HG02571 (cell line): ENCODE data around the gene FIP1L1.
A peak's percentile ranks its signal among the peaks of the same experiment; 100 is the strongest.
"Not testable (repeated sequence)": the region's sequence is repeated elsewhere in the genome, so short reads cannot be mapped to it uniquely, and the experiment has no call there.

ENCODE experiments used
- ATAC-seq: cut with Tn5 transposase; IDR thresholded peaks from one replicate; pipeline ENCODE4 v1.9.1; 2021; ENCODE audit warnings: mild to moderate bottlenecking, moderate library complexity; ENCODE audit not compliant: unreplicated experiment

FIP1L1 gene

DNA sequence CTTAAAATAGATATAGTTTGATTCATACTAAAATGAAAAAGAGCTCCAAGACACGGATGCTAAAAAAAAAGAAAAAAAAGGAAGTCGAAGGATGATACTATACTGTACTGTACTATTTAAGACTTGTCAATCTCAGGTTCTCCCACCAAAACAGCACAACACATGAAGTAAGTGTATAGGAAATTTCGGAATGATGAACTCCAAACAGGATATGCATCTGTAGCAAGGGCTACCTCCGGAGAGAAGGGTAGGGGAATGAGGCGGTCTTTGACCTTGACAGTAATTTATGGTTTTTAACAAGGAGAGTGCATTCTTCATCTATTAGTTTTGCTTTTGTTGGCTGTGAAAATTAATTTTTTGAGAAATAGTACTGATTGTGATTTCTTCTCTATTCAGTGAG lies 541 bp upstream of the FIP1L1 start:
- no peak for ATAC-seq

DNA sequence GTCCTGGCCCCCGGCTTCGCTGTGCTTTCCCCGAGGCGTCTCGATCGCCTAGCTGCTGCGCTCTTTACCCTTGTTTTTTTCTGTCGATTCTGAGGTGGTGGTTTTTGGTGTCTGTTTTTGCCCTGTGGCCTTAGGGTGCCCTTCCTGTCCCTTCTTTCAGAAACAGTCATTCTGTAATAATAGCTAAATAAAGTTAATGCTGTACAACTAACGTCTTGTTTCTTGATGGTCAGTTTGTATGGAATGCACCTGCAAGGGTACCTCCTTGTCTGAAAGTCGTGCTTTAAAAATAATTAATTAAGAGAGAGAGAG lies 686 bp downstream of the FIP1L1 start:
- ATAC-seq: peak; percentile 25

DNA sequence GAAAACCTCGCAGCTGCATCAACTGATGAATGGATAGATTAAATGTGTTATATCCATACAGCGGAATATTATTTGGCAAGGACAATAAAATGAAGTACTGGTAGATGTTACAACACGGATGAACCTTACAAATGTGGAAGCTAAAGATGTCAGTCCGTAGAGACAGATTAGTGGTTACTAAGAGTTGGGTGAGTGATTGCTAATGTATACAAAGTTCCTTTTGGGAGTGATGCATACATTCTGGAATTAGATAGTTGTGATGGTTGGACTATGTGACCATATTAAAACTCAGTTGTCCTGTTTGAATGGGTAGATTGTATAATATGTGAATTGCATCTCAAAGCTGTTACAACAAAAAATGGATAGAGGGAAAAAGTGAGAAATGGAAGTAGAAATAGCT lies 2.8 kb downstream of the FIP1L1 start:
- ATAC-seq: no peak

DNA sequence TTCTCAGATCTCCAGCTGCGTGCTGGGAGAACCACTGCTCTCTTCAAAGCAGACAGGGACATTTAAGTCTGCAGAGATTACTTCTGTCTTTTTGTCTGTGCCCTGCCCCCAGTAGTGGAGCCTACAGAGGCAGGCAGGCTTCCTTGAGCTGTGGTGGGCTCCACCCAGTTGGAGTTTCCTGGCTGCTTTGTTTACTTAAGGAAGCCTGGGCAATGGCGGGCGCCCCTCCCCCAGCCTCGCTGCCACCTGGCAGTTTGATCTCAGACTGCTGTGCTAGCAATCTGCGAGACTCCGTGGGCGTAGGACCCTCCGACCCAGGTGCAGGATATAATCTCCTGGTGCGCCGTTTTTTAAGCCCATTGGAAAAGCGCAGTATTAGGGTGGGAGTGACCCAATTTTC lies 32.0 kb downstream of the FIP1L1 start:
- ATAC-seq: not testable (repeated sequence)

DNA sequence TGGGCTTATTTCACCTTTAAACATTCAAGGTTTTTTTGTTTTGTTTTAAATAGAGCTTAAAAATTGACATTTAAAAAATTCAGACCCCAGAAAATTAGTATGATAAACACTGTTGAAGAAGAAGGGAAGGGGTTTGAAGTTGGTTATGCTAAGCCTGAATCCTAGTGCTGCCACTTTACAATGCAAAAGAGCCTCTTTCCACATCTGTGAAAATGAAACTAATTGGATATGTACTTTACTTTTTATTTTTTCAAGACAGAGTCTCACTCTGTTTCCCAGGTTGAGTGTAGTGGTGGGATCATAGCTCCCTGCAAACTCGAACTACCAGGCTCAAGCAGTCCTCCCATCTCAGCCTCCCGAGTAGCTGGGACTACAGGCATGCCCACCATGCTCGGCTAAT lies 41.8 kb downstream of the FIP1L1 start:
- ATAC-seq: no peak

DNA sequence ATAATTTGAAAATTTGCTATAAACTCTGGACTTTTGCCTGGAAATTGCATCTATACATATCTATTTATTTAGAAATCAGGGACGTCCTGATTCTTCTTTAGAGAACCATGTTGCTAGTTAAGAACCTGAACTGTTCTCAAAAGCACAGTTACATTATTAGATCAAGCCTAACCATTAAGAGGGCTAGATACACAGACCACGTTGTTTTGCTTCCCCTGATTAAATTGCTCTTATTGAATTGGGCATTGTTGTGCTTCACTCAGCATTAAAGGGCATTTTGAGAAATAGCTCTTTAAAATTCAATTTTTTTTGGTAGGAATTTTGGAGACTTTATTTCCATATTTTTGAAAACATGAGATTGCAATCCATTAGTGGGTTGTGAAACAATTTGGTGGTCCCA lies 44.4 kb downstream of the FIP1L1 start:
- no peak for ATAC-seq

DNA sequence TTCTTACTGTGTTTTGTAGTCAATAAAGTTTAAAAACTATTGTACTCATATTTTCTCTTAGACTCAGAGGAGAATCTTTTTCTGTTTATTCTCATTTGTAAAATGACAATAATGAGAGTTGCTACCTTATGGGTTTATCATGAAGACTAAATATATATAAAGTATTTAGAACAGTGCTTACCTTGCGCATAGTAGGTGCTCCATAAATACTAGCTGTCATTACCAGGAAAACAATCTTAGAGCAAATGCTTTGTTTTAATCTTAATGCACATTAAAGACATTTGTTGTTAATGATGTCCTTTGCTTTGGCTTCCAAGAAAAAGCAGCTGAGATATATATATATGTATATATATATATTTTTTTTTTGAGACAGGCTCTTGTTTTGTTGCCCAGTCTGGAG lies 44.9 kb downstream of the FIP1L1 start:
- ATAC-seq: no peak

DNA sequence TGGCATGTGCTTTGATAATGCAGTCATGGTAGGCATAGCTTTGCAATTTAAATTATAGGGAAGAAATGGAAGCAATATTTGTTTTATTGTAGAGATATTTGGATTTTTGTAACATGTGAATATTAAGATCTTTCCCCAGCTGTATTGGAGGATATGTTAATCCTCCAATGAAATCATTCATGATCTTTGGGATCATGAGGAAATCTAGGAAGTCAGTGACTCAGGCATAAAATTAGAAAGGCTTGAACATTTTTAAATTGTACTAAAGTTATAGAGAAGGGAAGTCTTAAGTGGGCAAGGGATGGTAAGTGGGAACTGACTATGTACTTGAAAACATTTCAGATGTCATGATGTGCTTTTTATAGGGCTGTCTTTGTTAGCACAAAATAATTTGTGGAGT lies 46.8 kb downstream of the FIP1L1 start:
- ATAC-seq: no peak

DNA sequence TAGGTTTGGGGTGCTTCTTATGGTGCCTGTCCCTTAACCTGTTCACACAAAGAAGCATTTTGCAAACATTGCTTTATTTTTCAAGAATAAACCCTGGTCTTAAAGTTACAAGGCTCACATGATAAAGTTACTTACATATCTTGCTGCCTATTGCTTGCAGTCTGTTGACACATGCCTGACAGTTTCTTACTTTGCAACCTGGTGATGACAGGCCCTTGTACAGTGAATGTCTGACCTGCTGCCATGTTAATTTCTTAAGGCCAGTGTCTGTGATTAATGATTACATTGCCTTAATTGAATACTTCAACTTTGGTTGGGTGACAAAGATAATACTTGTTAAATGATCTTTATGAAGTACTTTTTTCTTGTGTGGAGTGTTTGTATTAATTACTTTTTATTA lies 49.9 kb downstream of the FIP1L1 start:
- ATAC-seq: no peak

DNA sequence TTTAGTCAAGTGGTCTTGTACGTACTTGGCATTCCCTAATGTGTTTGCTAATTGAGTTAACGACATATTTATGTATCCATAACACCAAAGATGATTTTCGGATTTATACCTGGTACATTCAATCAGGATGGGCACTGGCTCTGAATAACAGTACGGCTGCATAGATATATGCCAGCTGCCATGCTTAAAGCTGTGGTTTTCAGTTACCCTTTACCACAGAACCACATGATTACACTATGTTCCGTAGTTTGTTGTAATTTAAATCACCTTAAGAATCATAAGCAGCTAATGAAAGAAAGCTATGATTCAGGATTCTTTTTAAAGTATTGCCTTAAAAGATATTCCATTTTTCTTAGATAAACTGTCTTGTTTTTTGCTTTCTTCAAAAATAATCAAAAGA lies 53.6 kb downstream of the FIP1L1 start:
- no peak for ATAC-seq

DNA sequence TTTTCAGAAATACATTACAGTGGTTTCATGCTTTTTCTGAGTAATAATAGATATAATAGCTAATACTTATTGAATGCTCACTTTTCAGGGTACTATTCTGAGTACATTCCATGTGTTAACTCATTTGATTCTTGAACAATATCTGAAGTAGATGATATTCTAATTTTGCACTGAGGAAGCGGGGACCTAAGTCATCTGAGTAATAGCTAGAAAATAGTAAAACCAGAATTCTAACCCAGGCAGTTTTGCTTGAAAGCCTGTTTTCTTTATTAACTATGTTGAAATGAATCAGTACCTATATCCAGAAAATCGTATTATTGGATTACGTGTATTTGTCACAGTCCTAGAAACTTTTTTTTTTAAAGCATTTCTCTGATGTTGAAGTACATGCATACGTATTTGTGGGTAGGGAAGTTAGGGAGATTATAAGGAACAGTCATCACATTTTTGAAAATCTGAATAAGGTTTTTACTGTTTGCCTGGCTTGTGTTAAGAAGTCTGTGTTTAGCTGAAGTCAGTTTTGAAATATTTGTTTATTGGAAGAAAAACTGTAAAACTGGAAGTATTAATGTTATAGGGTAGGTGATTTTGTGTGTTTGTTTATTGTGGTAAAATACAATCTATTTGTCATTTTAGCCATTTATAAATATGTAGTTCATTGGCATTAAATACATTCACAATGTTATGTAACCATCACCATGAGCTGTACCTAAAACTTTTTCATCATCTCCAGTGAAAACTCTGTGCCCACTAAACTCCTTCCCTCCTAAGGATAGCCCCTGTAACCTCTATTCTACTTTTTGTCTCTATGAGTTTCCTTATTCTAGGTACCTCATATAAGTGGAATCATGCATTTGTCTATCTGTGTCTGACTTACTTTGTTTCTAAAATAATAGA lies 55.3 kb downstream of the FIP1L1 start:
- ATAC-seq: no peak

DNA sequence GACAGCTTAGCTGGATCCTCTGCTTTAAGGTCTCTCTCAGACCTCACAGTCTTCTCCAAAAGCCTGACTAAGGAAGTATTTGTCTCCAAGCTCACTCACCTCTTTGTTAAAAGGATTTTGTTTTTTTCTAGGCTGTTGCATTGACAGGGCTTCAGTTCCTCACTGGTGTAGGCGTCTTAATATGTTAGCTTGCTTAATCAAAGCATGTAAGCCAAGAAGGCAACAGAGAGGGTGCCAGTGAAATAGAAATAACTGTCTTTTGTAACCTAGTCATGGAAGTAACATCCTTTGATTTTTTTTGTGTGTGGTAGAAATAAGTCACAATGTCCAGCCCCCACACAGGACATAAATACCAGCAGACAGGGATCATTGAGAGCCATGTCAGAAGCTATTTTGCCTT lies 58.8 kb downstream of the FIP1L1 start:
- ATAC-seq: no peak

DNA sequence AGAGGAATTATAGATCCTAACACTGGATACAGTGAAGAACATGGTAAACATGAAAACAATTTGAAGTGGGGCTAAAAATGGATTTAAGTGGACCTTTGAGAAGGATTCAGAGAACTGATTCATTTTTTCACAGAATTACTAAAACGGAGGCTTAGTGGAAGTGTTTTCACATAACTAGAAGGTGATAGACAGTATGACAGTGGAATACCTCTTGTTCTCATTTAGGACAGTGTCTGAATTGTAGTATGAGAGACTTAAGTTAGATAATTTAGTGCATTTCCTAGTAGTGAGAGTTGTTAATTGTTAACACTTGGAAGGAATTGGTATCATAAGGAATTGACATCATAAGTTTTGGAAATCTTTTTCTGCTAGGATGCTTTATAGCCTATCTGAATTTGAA lies 64.1 kb downstream of the FIP1L1 start:
- no peak for ATAC-seq

DNA sequence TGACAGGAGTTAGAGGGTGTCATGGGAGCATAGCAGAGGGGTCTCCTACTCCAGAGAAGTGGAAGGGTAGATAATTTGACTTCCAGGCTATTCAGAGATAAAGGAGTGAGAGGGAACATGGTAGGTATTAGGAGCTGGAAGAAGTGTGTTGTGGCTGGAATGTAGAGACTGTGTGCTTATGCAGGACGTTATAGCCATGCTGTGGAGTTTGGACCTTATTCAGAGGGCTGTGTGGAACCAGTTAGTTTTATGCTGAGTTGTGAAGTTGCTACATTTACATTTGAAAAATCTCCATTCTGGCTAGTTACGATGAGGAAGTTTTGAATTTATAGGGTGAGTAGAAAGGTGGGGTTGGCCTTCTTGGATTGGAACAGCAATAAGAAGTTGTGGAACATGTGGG lies 67.5 kb downstream of the FIP1L1 start:
- ATAC-seq: no peak

DNA sequence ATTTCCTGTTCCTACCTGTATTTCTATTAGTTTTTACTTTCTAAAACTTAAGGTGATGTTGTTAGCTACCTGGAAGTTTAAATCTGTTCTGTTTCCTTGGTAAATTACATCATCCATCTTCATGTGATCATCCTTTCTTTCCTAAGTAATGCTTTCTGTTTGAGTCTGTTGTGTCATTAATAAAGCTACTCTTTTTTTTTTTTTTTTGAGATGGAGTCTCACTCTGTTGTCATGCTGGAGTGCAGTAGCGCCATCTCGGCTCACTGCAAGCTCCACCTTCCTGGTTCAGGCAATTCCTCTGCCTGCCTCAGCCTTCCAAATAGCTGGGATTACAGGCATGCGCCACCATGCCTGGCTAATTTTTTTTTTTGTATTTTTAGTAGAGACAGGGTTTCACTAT lies 73.3 kb downstream of the FIP1L1 start:
- no peak for ATAC-seq

DNA sequence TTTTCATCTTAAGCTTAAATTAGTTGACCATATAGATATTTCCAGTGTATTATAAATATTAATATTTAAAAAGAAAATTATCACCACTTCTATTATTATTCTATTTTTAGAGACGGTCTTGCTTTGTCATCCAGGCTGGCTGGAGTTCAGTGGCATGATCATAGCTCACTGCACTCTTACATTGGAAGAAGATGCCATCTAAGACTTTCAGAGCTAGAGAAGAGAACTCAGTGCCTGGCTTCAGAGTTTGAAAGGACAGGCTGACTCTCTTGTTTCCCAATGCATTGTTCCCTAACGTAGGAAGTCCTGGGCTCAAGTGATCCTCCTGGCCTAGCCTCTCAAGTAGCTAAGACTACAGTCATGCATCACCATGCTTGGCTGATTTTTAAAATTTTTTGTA lies 75.9 kb downstream of the FIP1L1 start:
- ATAC-seq: no peak

DNA sequence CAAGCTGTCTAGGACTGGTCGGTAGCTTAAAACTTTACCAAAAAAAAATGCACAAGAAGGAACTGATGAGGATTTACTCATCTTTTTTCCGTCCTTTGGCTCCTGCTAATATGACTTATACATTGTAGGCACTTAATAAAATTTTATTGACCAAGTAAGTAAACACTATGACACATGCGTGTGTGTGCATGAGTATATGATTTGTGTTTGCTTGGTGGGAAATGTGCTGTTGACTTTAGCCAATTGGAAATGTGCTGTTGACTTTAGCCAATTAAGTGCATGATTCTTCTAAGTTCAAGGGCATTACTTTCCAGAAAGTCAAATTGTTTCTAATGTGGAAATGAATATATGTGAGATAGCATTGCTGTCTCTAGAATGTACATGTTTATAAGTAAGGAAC lies 78.3 kb downstream of the FIP1L1 start:
- ATAC-seq: no peak

DNA sequence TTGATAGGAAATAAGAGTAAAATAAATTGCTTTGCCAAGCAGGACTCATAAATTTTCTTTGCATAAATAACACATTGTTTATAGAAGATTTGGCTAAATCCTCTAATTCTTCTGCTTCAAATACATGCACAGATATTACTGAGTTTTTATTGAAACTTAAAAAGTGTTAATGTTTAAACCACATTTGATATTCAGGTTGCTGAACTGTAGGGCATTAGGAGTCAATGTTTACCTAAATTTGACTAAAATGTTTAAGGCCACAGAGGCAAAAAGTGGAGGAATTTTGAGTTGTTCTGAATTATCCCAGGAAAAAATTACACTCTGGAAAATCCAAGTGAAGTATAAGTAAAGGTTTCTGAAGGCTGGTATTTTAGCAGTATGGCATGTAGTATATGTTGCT lies 78.7 kb downstream of the FIP1L1 start:
- no peak for ATAC-seq

DNA sequence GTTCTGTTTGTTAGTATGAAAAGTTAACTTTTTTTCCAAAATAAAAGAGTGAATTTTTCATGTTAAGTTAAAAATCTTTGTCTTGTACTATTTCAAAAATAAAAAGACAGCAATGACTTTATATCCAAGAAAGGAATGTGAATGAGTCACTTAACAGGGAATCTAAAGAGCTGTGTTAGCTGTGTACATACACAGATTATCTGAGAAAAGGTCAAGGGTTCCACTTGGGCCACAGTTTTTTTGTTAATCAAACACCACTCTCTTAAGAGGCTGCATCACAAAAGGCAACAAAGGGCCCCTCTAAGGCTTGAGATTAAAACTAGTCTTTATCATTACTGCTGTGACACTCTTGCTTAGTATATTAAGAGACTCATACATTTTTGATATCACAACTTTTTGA lies 82.1 kb downstream of the FIP1L1 start:
- no peak for ATAC-seq

DNA sequence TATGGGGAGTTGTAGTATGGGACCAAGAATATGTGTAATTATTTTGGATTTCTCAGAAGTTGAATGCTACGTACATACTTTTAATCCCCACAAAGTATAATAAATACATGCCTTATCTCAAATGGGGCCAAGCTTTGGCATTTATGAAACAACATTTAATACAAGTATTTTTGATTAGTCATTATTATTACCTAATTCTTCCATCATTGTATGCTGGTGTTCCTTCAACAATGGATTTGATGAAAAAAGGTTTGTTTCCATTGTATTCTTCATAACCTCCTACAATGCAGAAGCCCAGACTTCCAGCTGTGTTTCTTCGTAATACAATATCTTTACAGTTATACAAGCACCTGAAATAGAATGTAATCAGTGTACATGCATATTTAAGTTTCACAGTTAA lies 83.8 kb downstream of the FIP1L1 start:
- no peak for ATAC-seq

DNA sequence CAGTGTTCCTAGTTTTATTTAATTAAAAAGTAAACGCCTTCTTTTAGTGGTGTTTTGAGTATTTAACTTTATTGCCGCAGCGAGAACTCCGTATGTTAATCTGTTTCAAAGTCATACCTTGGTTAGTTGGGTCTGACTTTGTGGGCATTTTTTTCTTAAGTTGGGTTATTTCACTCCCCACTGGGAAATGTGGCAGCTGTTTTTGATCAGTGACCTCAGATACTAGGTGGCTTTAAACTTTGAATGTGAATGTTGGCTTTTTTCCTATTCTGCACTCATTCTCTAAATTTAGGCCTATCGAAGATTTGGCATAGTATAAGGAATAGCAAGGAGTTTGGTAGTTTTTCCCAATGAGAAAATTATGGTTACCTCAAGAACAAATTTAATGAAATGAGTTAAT lies 85.9 kb downstream of the FIP1L1 start:
- ATAC-seq: no peak

DNA sequence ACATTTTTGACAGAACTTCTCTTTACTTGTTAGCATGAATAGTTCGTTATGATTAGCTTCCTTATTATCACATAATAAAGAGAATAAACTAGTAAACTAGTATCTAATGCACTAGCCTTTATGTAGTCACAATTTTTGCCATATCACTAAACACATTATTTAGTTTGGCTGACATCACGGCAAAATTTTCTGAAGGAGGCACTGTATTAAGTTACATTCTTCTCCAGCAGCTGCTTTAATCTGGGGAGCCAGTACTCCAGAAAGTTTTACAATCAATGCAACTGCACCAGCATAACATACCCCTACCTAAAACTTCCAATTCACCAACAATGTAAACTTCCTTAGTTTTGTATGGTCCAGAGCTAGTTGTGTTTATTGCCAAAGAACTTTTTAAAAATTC lies 87.8 kb downstream of the FIP1L1 start:
- no peak for ATAC-seq

DNA sequence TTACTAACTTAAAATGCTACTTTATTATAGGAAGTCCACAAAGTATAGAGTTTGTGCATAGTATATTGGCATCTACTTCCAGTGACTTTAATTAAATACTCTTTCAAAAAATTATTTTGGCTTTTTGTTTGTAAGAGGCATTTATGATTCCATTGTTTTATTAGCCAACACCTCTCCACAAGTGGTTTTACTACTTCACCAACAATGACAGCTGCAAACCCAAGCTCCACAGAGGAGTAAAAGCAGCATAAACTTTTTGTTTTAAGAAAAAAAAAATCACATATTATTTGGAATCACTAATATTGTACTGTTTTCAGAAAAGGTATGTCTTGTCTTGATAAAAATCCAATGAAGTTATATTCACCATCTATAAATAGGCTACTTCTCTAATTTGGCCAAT lies 88.5 kb downstream of the FIP1L1 start:
- ATAC-seq: no peak
